NK-92 (cell line): Measurements from ENCODE around the gene POLR3GL.
"Not testable (repeated sequence)": the region's sequence is repeated elsewhere in the genome, so short reads cannot be mapped to it uniquely, and the experiment has no call there.

Experiments
- DNase-seq: peaks from one replicate; lab custom pipeline; 2025; ENCODE audit not compliant: unreplicated experiment; lab: John Stamatoyannopoulos, UW

The POLR3GL gene

GRCh38 chr1:146019231-146020057, 55.0 kb downstream of the POLR3GL start:
- no peak for DNase-seq

- no peak for DNase-seq
These were observed 55.9 kb downstream of the POLR3GL start for GRCh38 chr1:146020058-146021049.

GRCh38 chr1:146021050-146021445, 56.6 kb downstream of the POLR3GL start:
- no peak for DNase-seq

- DNase-seq: no peak
These were observed 57.3 kb downstream of the POLR3GL start, which contains the start of gene HJV for GRCh38 chr1:146021622-146022402. HJV (minus strand) TSS chr1:146021735; CDS start chr1:146020231, 1,504 bp downstream.

GRCh38 chr1:146022403-146023127, 58.1 kb downstream of the POLR3GL start:
- DNase-seq: no peak

GRCh38 chr1:146025787-146026495, 61.5 kb downstream of the POLR3GL start:
- not testable (repeated sequence) for DNase-seq

- not testable (repeated sequence) for DNase-seq
These were observed 62.2 kb downstream of the POLR3GL start for GRCh38 chr1:146026650-146027049.
